GM19025 (cell line): ENCODE results near the gene ZBTB32.

Experiments used
- ATAC-seq: cut with Tn5 transposase; IDR thresholded peaks from one replicate; pipeline ENCODE4 v1.9.1; 2021; ENCODE audit warnings: mild to moderate bottlenecking, low read depth, moderate library complexity; ENCODE audit not compliant: unreplicated experiment

The ZBTB32 gene

DNA sequence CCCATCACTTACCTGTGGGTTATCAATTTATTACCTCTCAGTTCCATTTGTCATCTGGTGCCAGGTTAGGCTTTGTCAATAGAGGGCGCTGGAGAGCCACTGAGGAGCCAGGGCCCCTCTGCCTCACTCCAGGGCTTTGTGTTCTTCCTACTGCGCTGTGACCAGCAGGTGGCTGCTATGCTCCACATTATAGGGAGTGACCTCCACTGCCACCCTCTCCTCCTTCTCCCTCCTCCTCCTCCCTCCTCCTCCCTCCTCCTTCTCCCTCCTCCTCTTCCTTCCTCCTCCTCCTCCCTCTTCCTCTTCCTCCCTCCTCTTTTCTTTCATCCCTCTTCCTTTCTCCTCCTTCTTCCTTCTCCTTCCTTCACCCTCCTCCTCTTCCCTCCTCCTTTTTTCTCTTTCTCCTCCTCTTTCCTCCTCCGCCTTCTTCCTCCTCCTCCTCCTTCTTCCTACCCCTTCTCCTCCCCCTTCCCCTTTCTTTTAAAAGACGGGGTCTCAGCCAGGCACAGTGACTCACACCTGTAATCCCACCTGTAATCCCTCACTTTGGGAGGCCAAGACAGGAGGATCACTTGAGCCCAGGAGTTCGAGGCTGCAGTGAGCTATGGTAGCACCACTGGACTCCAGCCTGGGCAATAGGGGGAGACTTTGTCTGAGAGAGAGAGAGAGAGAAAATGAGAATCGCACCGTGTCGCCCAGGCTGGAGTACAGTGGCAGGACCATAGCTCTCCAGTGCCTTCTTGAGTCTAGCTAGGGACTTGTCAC lies 10.3 kb upstream of the ZBTB32 start:
- ATAC-seq, result peak; percentile 58

DNA sequence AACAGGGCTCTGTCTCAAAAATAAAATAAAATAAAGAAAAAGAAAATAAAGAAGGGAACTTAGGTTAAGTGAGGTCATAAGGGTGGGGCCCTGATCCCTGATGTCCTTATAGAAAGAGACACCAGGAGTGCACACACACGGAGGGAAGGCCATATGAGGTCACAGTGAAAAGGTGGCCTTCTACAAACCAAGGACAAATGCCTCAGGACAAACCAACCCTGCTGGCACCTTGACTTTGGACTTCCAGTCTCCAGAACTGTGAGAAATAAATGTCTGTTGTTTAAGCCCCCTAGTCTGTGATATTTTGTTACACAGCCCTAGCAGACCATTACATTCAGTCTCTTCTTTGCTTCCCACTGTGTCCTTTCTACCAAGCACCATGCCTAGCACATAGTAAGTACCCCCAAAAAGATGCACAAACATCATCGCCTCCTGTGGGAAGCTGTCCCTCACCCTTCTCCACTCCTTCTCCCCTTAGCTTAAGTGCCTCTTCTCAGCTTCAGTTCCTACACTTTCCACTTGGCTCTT lies 8.4 kb upstream of the ZBTB32 start:
- ATAC-seq, result no peak

DNA sequence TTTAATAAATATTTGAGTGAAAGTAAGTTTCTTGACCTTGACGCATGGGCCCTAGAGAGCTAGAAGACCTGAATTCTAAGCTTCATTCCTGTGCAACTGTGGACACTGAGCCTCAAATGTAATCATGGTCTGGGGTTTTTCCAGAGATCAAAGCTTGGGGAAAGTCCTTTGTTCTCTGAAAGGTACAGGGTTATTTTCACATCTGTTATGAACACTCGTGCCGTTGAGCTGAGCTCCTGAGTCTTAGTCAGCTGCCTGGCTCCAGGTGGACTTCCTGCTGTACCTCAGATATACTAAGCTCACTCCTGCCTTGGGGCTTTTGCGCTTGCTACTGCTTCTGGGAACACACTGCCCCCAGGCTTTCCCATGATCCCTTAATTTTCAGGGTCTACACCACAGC lies 7.5 kb upstream of the ZBTB32 start:
- no peak for ATAC-seq

DNA sequence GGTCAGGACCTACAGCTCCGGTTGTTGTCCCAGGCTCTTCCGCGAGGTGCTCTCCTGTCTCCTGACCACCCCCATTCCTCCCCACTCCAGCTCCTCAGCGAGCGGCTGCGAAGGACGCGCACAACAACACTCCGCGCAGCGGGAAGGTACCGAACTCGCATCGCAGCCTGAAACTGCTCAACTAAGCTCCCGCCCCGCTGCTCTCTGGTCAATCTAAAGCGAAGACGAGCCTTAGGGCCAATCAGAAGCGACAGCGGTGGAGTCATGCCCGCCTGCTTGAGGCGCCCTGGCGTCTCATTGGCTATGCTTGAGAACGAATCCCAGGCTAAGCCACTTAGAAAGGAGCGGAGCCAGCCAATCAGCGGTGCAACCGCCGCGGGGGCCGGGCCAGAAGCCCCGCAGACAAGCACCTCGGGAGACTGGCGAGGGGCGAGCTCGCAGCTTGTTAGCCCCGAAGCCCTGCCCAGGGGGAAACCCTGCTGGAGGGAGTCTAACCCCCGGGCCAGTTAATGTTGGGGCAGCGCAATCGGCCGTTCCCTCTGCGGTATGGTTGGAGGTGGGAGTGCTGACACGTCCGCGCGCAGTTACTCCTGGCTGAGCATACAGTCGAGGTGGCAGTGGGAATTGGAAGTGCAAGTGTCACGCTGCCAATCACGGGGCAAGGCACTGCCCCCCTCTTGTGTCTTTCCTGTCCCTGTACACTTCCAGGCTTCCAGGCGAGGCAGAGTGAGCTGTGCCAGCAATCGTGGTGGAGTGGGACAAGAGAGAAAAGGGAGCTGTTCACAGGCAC lies 1.9 kb upstream of the ZBTB32 start:
- ATAC-seq, result peak; percentile 96

DNA sequence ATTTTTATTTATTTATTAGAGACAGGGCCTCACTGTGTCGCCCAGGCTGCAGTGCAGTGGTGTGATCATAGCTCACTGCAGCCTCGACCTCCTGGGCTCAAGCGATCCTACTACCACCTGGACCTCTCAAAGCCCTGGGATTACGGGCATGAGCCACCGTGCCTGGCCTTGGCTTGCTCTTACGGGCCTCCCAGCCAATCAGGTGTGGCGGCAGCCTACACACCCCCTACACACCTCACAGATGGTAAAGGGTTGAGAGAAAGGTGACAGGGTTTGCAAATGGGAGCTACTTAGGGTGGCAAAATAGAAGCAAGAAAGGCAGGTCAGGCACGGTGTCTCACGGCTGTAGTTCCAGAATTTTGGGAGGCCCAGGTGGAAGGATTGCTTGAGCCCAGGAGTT lies 1.0 kb upstream of the ZBTB32 start:
- no peak for ATAC-seq

DNA sequence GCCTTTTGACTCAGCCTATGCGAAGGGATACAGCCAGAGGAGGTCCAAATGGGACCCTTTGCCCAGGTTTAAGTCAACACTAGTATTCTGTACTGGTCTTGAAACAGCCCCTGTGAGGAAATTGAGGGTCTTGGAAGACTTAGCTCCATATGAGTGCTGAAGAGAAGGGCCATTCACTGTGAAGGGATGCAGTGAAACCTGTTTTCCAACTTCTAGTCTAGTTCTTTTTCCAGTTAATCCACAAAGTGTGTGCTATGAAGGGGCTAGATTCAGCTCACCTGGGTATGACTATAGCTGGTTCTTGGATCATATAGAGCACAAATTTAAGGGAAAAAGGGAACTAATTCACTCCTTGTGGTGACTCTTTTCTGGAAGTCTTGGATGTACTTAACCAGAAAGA lies 4.0 kb downstream of the ZBTB32 start:
- ATAC-seq, result no peak

DNA sequence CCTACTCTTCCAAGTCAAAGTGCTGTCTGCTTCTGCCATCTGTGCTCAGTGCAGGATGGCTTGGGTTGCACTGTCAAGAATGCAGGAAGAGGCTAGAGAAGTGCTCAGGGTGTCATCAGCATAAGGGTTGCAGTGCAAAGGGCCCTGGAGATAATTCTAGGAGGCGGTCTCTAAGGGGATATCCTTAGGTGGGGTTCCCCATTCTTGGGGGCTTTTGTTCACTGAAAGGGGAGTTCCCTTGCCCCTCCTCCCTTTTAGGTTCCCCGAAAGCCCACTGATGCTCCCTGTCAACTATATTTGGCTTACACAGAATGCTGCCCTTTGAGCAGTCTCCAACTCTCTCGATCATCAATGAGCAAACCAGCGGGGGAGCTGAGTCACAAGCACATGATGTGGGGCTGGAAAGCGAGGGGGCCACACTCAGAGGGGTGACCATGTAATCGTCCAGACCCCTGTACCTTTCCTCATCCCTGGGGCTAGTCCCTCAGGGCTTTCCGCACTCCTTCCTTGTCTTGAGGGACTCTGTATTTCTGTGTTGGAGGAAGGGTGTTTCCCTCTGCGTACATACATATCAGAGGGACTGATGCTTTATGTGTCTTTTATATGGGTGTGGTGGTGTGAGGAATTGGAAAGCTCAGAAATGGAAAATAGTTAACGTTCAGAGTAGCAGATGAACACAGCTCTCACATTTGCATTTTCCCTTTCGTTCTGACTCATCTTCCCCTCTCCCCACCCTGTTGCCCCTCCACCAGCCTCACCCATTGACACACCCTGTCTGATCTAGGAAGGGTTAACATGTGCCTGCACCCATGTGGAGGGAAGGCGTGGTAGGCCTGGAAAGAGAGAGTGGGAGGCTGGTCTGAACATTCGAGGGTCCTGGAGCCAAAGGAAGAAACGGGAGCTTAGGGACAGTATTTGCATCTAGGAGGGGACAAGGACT lies 6.7 kb downstream of the ZBTB32 start:
- ATAC-seq, result peak; percentile 32

DNA sequence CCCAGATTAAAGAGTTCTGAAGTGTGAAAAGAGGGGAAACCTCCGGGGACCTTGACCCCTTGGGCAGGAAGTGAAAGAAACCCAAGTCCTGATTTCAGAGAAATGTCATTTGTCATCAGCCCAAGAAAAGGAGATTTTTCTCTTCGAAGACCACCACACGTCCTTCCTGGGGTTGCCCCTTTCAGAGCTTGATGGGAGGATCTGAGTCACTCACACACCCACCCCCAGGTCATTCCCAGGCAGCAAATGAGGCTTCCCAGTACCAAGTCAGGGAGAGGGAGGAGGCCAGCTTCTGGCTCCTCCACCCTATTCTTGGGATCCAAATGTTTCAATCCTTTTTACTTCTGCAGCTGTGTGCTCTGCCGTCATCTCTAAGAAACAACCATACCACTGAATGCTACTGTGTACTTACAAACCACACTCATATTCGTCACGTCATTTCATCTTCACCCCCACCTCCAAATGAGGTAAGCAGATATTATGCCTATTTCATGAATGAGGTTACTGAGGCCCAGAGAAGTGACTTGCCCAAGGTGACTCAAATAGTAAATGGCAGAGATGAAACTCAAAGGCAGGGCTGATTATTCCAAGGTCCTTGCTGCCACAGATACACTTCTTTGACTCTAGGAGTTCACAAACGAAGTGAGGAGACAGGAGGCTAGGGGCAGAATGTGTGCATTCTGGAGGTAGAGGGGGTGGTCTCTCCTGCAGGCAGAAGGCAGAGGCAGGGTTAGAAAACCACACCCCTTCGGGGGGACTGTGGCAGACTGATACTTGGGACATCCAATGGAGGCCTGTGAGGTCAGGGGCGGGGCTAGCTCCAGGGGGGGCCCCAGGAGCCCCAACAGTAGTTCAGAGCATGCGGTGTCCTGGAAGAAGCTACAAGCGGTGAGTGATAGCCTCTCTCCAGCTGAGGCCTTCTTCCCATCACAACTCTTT lies 8.5 kb downstream of the ZBTB32 start:
- ATAC-seq, result no peak

DNA sequence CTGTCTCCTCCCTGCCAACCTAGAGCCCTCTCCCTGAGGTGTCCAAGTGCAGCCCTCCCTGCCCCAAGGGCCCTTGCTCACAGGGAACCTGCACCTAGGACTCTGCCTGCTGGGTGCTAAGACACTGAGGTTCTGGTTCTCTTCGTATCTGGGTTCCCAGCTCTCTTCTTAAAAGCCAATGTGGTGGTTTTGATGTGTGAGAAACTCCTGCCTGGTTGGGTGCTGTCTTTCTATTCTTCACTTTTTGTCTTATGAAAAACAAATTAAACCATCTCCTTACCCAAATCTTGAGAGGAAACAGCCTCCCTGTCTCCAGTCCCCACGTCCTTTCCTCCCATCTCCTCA lies 9.1 kb downstream of the ZBTB32 start:
- ATAC-seq, result no peak

DNA sequence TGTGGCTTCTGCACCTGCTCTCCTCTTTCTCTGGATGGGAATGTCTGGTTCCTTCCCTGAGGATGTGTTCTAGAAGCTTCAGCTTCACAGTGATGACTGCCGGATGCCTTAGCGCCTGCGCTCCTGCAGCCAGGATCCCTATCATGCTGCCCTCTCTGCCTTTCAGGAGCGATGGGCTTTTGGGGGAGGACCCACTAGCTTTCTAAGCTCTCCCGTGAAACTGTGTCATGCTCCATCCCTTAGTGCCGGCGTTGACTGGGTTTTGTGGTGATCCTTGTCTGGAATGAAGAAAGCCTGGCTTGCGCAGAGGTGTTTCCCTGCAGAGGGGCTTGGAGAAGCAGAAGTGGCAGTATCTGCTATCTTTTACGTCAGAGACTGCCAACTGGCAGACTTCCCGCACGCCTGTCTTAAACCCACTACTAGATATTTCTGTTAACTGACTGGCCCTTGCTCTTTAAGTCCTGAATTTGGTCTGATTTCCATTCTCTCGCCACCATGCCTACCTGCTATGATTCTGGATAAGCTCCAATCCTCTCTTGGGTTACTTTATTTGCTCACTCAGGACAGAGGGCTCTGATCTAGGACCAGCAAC lies 9.6 kb downstream of the ZBTB32 start:
- ATAC-seq, result no peak

DNA sequence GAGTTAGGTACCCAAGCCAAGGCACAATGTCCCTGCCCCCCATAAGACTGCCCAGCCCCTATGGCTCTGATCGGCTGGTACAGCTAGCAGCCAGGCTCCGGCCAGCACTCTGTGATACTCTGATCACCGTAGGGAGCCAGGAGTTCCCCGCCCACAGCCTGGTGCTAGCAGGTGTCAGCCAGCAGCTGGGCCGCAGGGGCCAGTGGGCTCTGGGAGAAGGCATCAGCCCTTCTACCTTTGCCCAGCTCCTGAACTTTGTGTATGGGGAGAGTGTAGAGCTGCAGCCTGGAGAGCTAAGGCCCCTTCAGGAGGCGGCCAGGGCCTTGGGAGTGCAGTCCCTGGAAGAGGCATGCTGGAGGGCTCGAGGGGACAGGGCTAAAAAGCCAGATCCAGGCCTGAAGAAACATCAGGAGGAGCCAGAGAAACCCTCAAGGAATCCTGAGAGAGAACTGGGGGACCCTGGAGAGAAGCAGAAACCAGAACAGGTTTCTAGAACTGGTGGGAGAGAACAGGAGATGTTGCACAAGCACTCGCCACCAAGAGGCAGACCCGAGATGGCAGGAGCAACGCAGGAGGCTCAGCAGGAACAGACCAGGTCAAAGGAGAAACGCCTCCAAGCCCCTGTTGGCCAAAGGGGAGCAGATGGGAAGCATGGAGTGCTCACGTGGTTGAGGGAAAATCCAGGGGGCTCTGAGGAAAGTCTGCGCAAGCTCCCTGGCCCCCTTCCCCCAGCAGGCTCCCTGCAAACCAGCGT lies 10.4 kb downstream of the ZBTB32 start:
- no peak for ATAC-seq

DNA sequence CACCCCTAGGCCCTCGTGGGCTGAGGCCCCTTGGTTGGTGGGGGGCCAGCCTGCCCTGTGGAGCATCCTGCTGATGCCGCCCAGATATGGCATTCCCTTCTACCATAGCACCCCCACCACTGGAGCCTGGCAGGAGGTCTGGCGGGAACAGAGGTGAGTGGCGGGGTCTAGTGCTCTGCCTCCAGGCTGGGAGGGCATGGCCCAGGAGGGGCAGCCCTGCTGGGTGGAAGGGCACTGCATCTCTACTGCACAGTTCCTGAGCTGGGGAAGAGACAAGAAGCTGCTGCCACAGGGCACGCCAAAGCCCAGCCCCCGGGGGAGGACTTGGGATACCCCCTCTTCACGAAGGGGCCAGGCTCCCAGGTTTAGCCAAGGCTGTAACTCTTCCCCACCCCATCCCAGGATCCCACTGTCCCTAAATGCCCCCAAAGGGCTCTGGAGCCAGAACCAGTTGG lies 11.0 kb downstream of the ZBTB32 start:
- ATAC-seq, result no peak

DNA sequence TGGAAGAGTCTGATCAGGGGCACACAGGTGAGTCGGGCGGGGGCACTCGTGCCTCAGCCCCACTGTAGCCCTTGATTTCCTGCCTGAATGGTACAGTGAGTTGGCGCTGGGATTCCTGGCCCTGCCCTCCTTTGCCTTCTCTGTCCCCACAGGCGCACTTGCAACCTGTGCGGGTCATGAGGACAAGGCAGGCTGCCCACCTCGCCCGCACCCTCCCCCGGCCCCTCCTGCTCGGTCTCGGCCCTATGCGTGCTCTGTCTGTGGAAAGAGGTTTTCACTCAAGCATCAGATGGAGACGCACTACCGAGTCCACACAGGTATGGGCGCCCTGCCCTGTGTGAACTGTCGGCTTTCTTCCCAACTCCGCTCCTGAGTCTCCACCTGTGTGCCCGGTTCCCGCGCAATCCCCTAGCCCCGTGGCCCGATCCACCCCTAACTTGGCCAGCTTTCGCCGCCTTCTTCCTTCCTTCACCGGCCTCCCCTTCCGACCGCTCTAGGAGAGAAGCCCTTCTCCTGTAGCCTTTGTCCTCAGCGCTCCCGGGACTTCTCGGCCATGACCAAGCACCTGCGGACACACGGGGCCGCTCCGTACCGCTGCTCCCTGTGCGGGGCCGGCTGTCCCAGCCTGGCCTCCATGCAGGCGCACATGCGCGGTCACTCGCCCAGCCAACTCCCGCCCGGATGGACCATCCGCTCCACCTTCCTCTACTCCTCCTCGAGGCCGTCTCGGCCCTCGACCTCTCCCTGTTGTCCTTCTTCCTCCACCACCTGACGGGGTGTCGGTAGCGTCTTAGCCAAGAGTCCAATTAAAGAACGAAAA lies 11.8 kb downstream of the ZBTB32 start:
- no peak for ATAC-seq

DNA sequence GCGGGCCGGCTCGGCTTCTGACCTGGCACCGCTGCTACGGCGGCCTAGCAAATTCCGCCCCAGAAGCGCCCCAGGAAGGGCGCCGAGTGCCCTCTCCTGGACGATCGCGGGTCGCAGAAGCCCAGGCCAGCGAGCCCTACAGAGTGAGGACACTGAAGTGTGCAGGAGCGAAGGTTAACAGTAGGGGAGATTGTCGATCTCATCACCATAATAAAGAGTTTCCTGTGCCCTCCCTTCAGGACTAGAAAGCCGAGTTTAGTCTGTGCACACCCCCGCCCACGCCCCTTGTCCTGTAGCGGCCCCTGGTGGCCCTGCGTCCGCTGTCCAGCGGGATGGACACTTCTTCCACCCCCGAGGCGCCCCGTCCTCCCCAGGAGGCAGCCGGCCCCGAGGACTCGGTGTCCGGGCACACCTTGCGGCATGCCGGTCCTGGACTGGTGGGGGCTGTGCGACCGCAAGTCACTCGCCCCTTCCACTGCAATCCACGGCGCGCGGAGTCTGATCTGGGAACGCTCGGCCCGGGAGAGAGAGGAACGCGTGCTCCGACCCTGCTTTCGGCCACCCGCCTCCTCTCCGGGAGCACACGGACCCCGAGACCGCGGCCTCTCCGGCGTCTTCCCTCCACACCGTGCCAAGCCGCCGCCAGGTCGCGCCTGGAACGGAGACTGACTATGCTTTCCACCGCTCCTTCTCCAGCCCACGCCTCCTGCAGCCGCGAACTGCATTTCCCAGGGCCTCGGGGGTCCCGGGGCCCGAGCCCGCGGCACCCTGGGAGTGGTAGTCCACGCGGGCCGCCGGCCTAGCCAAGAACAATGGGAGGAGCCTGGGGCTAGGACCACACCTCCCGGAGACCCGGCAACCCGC lies 12.7 kb downstream of the ZBTB32 start:
- peak; percentile 59 for ATAC-seq

DNA sequence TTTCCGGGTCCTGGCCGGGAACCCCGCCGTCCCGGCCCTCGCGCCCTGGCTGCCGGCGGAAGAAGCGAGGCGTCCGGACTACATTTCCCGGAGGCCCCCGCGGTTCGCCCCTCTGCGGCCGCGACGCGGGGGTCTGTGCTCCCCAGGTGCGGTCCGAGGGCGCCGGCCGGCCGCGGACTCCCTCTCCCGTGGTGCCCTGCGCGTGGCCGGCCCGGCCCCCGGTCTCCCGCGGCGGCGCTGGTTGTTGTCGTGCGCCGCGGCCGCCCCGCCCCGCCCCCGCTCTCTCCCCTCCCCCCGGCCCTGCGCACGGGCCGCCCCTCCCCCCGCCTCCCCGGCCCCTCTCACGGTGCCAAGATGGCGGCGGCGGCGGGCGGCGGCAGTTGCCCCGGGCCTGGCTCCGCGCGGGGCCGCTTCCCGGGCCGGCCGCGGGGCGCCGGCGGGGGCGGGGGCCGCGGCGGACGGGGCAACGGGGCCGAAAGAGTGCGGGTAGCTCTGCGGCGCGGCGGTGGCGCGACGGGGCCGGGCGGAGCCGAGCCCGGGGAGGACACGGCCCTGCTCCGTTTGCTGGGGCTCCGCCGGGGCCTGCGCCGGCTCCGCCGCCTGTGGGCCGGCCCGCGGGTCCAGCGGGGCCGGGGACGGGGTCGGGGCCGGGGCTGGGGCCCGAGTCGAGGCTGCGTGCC lies 13.4 kb downstream of the ZBTB32 start, which contains the start of gene KMT2B:
TSS of gene KMT2B (plus strand) at position 339 of the 680 bp plus-strand sequence. CDS start at position 355, 16 bp downstream.
- ATAC-seq, result peak; percentile 52
